ENCODE data around the gene RASA3.

The RASA3 gene

GRCh38 chr13:114063545-114064449 lies 68.6 kb downstream of the RASA3 start:
- no peaks in the 10 kb centered on the region for H3K27me3 ChIP-seq (ENCODE audit: control insufficient read depth, insufficient read depth, low read length)
- peak overlapping the region; percentile 88 for H3K9ac ChIP-seq (ENCODE audit: low read depth, low read length)
- no peaks in the 10 kb centered on the region for H3K9me3 ChIP-seq (replicated peaks; ENCODE audit: low read length)
- H3K4me2 ChIP-seq (ENCODE audit: low read length) = peak overlapping the region; percentile 82
- peak overlapping the region; percentile 58 for H3K4me3 ChIP-seq (ENCODE audit: low read length)
- peaks cover 64% of the 10 kb centered on the region for H3K4me1 ChIP-seq (ENCODE audit: control insufficient read depth, insufficient read depth, low read length)
- H3K36me3 ChIP-seq (ENCODE audit: insufficient read depth, low read length) = peaks cover 20% of the 10 kb centered on the region

GRCh38 chr13:114062754-114063153 lies 69.7 kb downstream of the RASA3 start:
- H3K4me2 ChIP-seq (ENCODE audit: low read length) = peak overlapping the region; percentile 38
- H3K4me1 ChIP-seq (ENCODE audit: control insufficient read depth, insufficient read depth, low read length) = peaks cover 53% of the 10 kb centered on the region
- no peaks in the 10 kb centered on the region for H3K9me3 ChIP-seq (replicated peaks; ENCODE audit: low read length)
- no peak overlapping the region for H3K4me3 ChIP-seq (ENCODE audit: low read length)
- H3K27me3 ChIP-seq (ENCODE audit: control insufficient read depth, insufficient read depth, low read length) = no peaks in the 10 kb centered on the region
- peaks cover 15% of the 10 kb centered on the region for H3K36me3 ChIP-seq (ENCODE audit: insufficient read depth, low read length)
- H3K9ac ChIP-seq (ENCODE audit: low read depth, low read length) = peak overlapping the region; percentile 7

GRCh38 chr13:114062341-114062740 lies 70.1 kb downstream of the RASA3 start:
- Histone ChIP-seq H3K4me1 (ENCODE audit: control insufficient read depth, insufficient read depth, low read length) (peaks cover 53% of the 10 kb centered on the region), H3K36me3 (ENCODE audit: insufficient read depth, low read length) (peaks cover 15% of the 10 kb centered on the region), H3K4me3 (ENCODE audit: low read length) (no peak overlapping the region), H3K9ac (ENCODE audit: low read depth, low read length) (no peak overlapping the region), H3K9me3 (replicated peaks; ENCODE audit: low read length) (no peaks in the 10 kb centered on the region), H3K27me3 (ENCODE audit: control insufficient read depth, insufficient read depth, low read length) (no peaks in the 10 kb centered on the region), H3K4me2 (ENCODE audit: low read length) (peak overlapping the region; percentile 38)

GRCh38 chr13:114061744-114062143 lies 70.7 kb downstream of the RASA3 start:
- peaks cover 53% of the 10 kb centered on the region for H3K4me1 ChIP-seq (ENCODE audit: control insufficient read depth, insufficient read depth, low read length)

GRCh38 chr13:114061047-114061446 lies 71.4 kb downstream of the RASA3 start:
- Histone ChIP-seq H3K9me3 (replicated peaks; ENCODE audit: low read length) (no peaks in the 10 kb centered on the region), H3K4me3 (ENCODE audit: low read length) (no peak overlapping the region), H3K4me1 (ENCODE audit: control insufficient read depth, insufficient read depth, low read length) (peaks cover 53% of the 10 kb centered on the region), H3K27me3 (ENCODE audit: control insufficient read depth, insufficient read depth, low read length) (no peaks in the 10 kb centered on the region), H3K4me2 (ENCODE audit: low read length) (no peak overlapping the region), H3K9ac (ENCODE audit: low read depth, low read length) (no peak overlapping the region), H3K36me3 (ENCODE audit: insufficient read depth, low read length) (peaks cover 18% of the 10 kb centered on the region)

More at GRCh38 chr13:114061744-114062143, 70.7 kb downstream of the RASA3 start:
- Histone ChIP-seq H3K4me3 (ENCODE audit: low read length) (no peak overlapping the region), H3K9me3 (replicated peaks; ENCODE audit: low read length) (no peaks in the 10 kb centered on the region), H3K27me3 (ENCODE audit: control insufficient read depth, insufficient read depth, low read length) (no peaks in the 10 kb centered on the region), H3K4me2 (ENCODE audit: low read length) (no peak overlapping the region), H3K9ac (ENCODE audit: low read depth, low read length) (no peak overlapping the region), H3K36me3 (ENCODE audit: insufficient read depth, low read length) (peaks cover 15% of the 10 kb centered on the region)

GRCh38 chr13:114059946-114060860 lies 72.2 kb downstream of the RASA3 start:
- H3K4me1 ChIP-seq (ENCODE audit: control insufficient read depth, insufficient read depth, low read length) = peaks cover 55% of the 10 kb centered on the region
- H3K36me3 ChIP-seq (ENCODE audit: insufficient read depth, low read length) = peaks cover 26% of the 10 kb centered on the region
- H3K9ac ChIP-seq (ENCODE audit: low read depth, low read length) = no peak overlapping the region
- no peak overlapping the region for H3K4me3 ChIP-seq (ENCODE audit: low read length)
- H3K9me3 ChIP-seq (replicated peaks; ENCODE audit: low read length) = no peaks in the 10 kb centered on the region
- no peak overlapping the region for H3K4me2 ChIP-seq (ENCODE audit: low read length)
- no peaks in the 10 kb centered on the region for H3K27me3 ChIP-seq (ENCODE audit: control insufficient read depth, insufficient read depth, low read length)

GRCh38 chr13:114059428-114059827 lies 73.0 kb downstream of the RASA3 start:
- H3K4me2 ChIP-seq (ENCODE audit: low read length) = no peak overlapping the region
- peaks cover 33% of the 10 kb centered on the region for H3K36me3 ChIP-seq (ENCODE audit: insufficient read depth, low read length)
- no peak overlapping the region for H3K4me3 ChIP-seq (ENCODE audit: low read length)
- peaks cover 54% of the 10 kb centered on the region for H3K4me1 ChIP-seq (ENCODE audit: control insufficient read depth, insufficient read depth, low read length)
- no peak overlapping the region for H3K9ac ChIP-seq (ENCODE audit: low read depth, low read length)
- no peaks in the 10 kb centered on the region for H3K27me3 ChIP-seq (ENCODE audit: control insufficient read depth, insufficient read depth, low read length)
- no peaks in the 10 kb centered on the region for H3K9me3 ChIP-seq (replicated peaks; ENCODE audit: low read length)

GRCh38 chr13:114058051-114058867 lies 74.2 kb downstream of the RASA3 start:
- H3K4me1 ChIP-seq (ENCODE audit: control insufficient read depth, insufficient read depth, low read length) = peaks cover 46% of the 10 kb centered on the region
- no peak overlapping the region for H3K9ac ChIP-seq (ENCODE audit: low read depth, low read length)
- no peak overlapping the region for H3K4me2 ChIP-seq (ENCODE audit: low read length)
- no peaks in the 10 kb centered on the region for H3K9me3 ChIP-seq (replicated peaks; ENCODE audit: low read length)
- peaks cover 33% of the 10 kb centered on the region for H3K36me3 ChIP-seq (ENCODE audit: insufficient read depth, low read length)
- no peaks in the 10 kb centered on the region for H3K27me3 ChIP-seq (ENCODE audit: control insufficient read depth, insufficient read depth, low read length)
- no peak overlapping the region for H3K4me3 ChIP-seq (ENCODE audit: low read length)

GRCh38 chr13:114057166-114058050 lies 75.0 kb downstream of the RASA3 start:
- peak overlapping the region; percentile 17 for H3K9ac ChIP-seq (ENCODE audit: low read depth, low read length)
- H3K9me3 ChIP-seq (replicated peaks; ENCODE audit: low read length) = no peaks in the 10 kb centered on the region
- peaks cover 33% of the 10 kb centered on the region for H3K36me3 ChIP-seq (ENCODE audit: insufficient read depth, low read length)
- H3K27me3 ChIP-seq (ENCODE audit: control insufficient read depth, insufficient read depth, low read length) = no peaks in the 10 kb centered on the region
- H3K4me2 ChIP-seq (ENCODE audit: low read length) = peak overlapping the region; percentile 83
- H3K4me1 ChIP-seq (ENCODE audit: control insufficient read depth, insufficient read depth, low read length) = peaks cover 44% of the 10 kb centered on the region
- no peak overlapping the region for H3K4me3 ChIP-seq (ENCODE audit: low read length)

Data from skeletal muscle satellite cell (primary cell).